ENCODE measurements around the gene NINJ2. TPM values are rescaled to one million over a fixed set of nuclear protein-coding genes. Genes with fewer than 3 reads are reported as not detected.

NINJ2 gene
- total RNA-seq, 4 donors from 2014 or later: 0.97 to 5.4 (median 2.3) TPM; not detected in 1

GRCh38 chr12:560691-561390, 102.4 kb downstream of the NINJ2 start:
- Histone ChIP-seq H3K27me3 (no peaks in the 10 kb centered on the region), H3K4me3 (no peak overlapping the region), H3K27ac (no peak overlapping the region), H3K36me3 (no peaks in the 10 kb centered on the region), H3K9me3 (no peaks in the 10 kb centered on the region), H3K4me1 (no peaks in the 10 kb centered on the region)
- no peak for DNase-seq
- intact Hi-C loops (cut with DNase I; ENCODE audit: low total_unique reads): loop anchor here (10.0 kb wide), 3 partner anchors 254 to 1024 kb away; no protein-coding TSS in a partner anchor
- TF ChIP-seq POLR2A (IDR thresholded peaks at IDR 0.05) (no peak), CTCF (IDR thresholded peaks at IDR 0.05) (no peak)

- Histone ChIP-seq H3K27ac (no peak overlapping the region), H3K27me3 (no peaks in the 10 kb centered on the region), H3K4me1 (no peaks in the 10 kb centered on the region), H3K36me3 (no peaks in the 10 kb centered on the region), H3K4me3 (no peak overlapping the region), H3K9me3 (no peaks in the 10 kb centered on the region)
- intact Hi-C loops (cut with DNase I; ENCODE audit: low total_unique reads): loop anchor here (10.0 kb wide), 3 partner anchors 255 to 1025 kb away; no protein-coding TSS in a partner anchor
- TF ChIP-seq CTCF (IDR thresholded peaks at IDR 0.05) (no peak), POLR2A (IDR thresholded peaks at IDR 0.05) (no peak)
- DNase-seq: no peak
These were observed 103.3 kb downstream of the NINJ2 start for GRCh38 chr12:559906-560455.

- no peak for TF ChIP-seq POLR2A (IDR thresholded peaks at IDR 0.05)
- TF ChIP-seq CTCF (IDR thresholded peaks at IDR 0.05): no peak
- intact Hi-C loops (cut with DNase I; ENCODE audit: low total_unique reads): no loop called here
- no peak for DNase-seq
- no peaks in the 10 kb centered on the region for H3K9me3 ChIP-seq
- H3K4me1 ChIP-seq: no peaks in the 10 kb centered on the region
- no peaks in the 10 kb centered on the region for H3K36me3 ChIP-seq
- no peak overlapping the region for H3K27ac ChIP-seq
- no peak overlapping the region for H3K4me3 ChIP-seq
- H3K27me3 ChIP-seq: no peaks in the 10 kb centered on the region
These were observed 103.9 kb downstream of the NINJ2 start for GRCh38 chr12:559208-559905.

GRCh38 chr12:558580-558979, 104.7 kb downstream of the NINJ2 start:
- Histone ChIP-seq H3K27me3 (no peaks in the 10 kb centered on the region), H3K9me3 (no peaks in the 10 kb centered on the region), H3K27ac (no peak overlapping the region), H3K4me3 (no peak overlapping the region), H3K36me3 (no peaks in the 10 kb centered on the region), H3K4me1 (no peaks in the 10 kb centered on the region)
- intact Hi-C loops (cut with DNase I; ENCODE audit: low total_unique reads): no loop called here
- no peak for TF ChIP-seq POLR2A (IDR thresholded peaks at IDR 0.05)
- no peak for TF ChIP-seq CTCF (IDR thresholded peaks at IDR 0.05)
- no peak for DNase-seq

GRCh38 chr12:556498-556897, 106.7 kb downstream of the NINJ2 start:
- no peak for TF ChIP-seq CTCF (IDR thresholded peaks at IDR 0.05)

More at GRCh38 chr12:556498-556897, 106.7 kb downstream of the NINJ2 start:
- Histone ChIP-seq H3K4me3 (no peak overlapping the region), H3K4me1 (no peaks in the 10 kb centered on the region), H3K27ac (no peak overlapping the region), H3K36me3 (no peaks in the 10 kb centered on the region), H3K9me3 (no peaks in the 10 kb centered on the region), H3K27me3 (no peaks in the 10 kb centered on the region)
- intact Hi-C loops (cut with DNase I; ENCODE audit: low total_unique reads): no loop called here
- no peak for DNase-seq
